Measurements from ENCODE around the gene POLL.
"Not testable (repeated sequence)": the region's sequence is repeated elsewhere in the genome, so short reads cannot be mapped to it uniquely, and the experiment has no call there.

The POLL gene

DNA sequence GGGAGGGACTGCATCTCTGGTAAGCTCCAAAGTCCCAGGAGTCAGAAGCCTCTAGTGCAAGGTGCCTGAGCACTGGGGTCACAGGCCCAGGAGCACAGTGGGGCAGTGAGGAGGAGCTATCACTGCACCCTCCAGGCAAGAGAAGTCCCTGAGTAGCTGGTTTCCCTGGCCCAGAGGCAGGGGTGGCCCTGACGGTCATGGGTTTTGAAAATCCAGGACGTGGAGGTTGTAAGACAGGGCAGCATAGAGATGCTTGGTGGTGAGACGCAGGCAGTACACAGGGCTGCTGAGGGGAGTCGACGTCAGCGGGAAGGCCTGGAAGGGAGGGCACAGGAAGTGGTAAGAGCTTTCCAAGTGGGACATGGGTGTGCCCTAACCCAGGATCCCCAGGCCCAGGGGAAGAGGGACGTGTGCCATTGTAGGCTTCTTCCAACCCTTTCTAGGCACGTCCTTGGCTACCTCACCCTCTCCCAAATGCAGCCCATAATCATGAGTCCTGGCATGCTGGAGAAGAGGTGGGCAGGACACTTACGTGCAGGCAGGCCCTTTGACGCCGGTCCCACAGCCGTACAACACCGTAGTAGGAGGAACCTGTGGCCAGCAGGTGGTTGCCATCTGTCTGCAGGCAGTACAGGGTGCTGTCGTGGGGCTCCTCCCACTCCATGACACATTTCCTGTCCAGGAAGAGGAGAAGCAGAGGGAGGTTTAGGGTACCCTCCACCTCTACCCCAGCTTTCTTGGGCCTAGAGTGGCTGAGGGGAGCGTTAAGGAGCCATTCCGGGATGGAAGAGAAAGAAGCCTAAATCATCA lies 23.2 kb upstream of the POLL start:
- Histone ChIP-seq H3K4me3 (ENCODE audit: insufficient read depth, low read depth, low read length) (no peak overlapping the region), H3K36me3 (ENCODE audit: control insufficient read depth, insufficient read depth, low read length) (no peaks in the 10 kb centered on the region), H3K27me3 (ENCODE audit: control insufficient read depth, insufficient read depth, low read length, poor library complexity, severe bottlenecking) (peaks cover 4% of the 10 kb centered on the region), H3K4me1 (ENCODE audit: control insufficient read depth, insufficient read depth, low read length) (peaks cover 46% of the 10 kb centered on the region), H3K27ac (ENCODE audit: insufficient read depth, low read depth, low read length, poor library complexity, severe bottlenecking) (no peak overlapping the region), H3K9me3 (ENCODE audit: control insufficient read depth, low read length) (no peaks in the 10 kb centered on the region)
- 94 to 97% methylated on average over 16 of the region's 16 CpGs for WGBS, 2 experiments

GRCh38 chr10:101609481-101609880 lies 21.4 kb upstream of the POLL start:
- peaks cover 30% of the 10 kb centered on the region for H3K4me1 ChIP-seq (ENCODE audit: control insufficient read depth, insufficient read depth, low read length)

DNA sequence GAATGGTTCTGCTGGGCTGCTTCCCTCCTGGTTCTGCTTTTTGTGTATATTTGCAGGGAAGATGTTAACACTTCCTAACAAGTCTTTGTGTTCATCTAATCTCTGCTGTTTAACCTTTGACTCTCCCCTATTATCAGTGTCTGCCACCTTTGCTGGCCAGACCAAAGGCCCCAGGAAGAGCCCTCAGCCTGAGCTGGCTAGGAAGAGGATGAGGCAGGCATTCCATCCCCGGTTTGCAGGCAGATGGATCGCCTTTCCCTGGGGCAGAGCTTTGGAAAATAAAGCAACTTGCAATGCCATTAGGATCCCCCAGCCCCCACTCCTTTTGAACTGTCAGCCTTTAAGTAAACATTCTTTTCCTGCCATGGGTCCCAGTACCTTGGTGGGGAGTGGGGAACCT lies 19.1 kb upstream of the POLL start:
- Histone ChIP-seq H3K4me1 (ENCODE audit: control insufficient read depth, insufficient read depth, low read length) (peaks cover 11% of the 10 kb centered on the region), H3K36me3 (ENCODE audit: control insufficient read depth, insufficient read depth, low read length) (no peaks in the 10 kb centered on the region), H3K4me3 (ENCODE audit: insufficient read depth, low read depth, low read length) (no peak overlapping the region), H3K9me3 (ENCODE audit: control insufficient read depth, low read length) (no peaks in the 10 kb centered on the region), H3K27ac (ENCODE audit: insufficient read depth, low read depth, low read length, poor library complexity, severe bottlenecking) (no peak overlapping the region), H3K27me3 (ENCODE audit: control insufficient read depth, insufficient read depth, low read length, poor library complexity, severe bottlenecking) (peaks cover 3% of the 10 kb centered on the region)
- WGBS, 2 experiments, result 8 to 10% methylated on average over 2 of the region's 2 CpGs

More at GRCh38 chr10:101609481-101609880, 21.4 kb upstream of the POLL start:
- no peak overlapping the region for H3K4me3 ChIP-seq (ENCODE audit: insufficient read depth, low read depth, low read length)
- H3K9me3 ChIP-seq (ENCODE audit: control insufficient read depth, low read length), result no peaks in the 10 kb centered on the region
- no peak overlapping the region for H3K27ac ChIP-seq (ENCODE audit: insufficient read depth, low read depth, low read length, poor library complexity, severe bottlenecking)
- no peaks in the 10 kb centered on the region for H3K36me3 ChIP-seq (ENCODE audit: control insufficient read depth, insufficient read depth, low read length)
- WGBS, 2 experiments, result 87 to 90% methylated on average over 4 of the region's 4 CpGs
- H3K27me3 ChIP-seq (ENCODE audit: control insufficient read depth, insufficient read depth, low read length, poor library complexity, severe bottlenecking), result peaks cover 2% of the 10 kb centered on the region

DNA sequence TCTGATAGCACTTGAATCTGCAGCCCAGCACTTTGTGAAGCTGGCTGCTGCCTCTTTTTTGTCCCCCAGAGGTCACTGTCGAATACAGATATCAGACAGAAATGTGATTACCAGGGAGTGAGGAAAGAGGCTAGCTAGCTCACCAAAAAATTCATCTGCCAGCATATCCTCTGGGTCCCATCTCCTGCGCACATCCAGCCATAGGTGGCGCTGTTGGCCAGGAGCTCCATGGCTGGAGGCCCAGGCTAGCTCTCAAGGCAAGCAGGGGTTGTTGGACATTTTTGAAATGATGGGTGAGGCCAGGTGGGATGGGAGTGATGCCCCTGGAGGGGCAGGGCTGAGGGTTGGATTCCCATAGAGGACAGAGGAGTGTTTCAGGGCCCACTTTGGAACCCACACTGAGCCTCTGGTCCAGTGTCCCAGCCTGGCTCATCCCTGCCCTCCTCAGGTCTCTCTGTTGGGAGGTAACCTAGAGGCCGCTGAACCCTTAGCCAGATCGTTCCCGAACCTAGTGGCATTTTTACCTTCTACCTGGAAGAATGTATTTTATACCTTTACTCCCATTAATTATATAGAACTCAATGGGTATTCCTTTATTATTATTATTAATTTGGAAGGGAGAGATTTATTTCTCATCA lies 14.8 kb upstream of the POLL start:
- Histone ChIP-seq H3K36me3 (ENCODE audit: control insufficient read depth, insufficient read depth, low read length) (no peaks in the 10 kb centered on the region), H3K27ac (ENCODE audit: insufficient read depth, low read depth, low read length, poor library complexity, severe bottlenecking) (no peak overlapping the region), H3K9me3 (ENCODE audit: control insufficient read depth, low read length) (no peaks in the 10 kb centered on the region), H3K4me1 (ENCODE audit: control insufficient read depth, insufficient read depth, low read length) (peaks cover 11% of the 10 kb centered on the region), H3K4me3 (ENCODE audit: insufficient read depth, low read depth, low read length) (no peak overlapping the region), H3K27me3 (ENCODE audit: control insufficient read depth, insufficient read depth, low read length, poor library complexity, severe bottlenecking) (peaks cover 19% of the 10 kb centered on the region)
- WGBS, 2 experiments, result 33 to 46% methylated on average over 6 of the region's 6 CpGs

- Histone ChIP-seq H3K36me3 (ENCODE audit: control insufficient read depth, insufficient read depth, low read length) (no peaks in the 10 kb centered on the region), H3K4me1 (ENCODE audit: control insufficient read depth, insufficient read depth, low read length) (no peaks in the 10 kb centered on the region), H3K27ac (ENCODE audit: insufficient read depth, low read depth, low read length, poor library complexity, severe bottlenecking) (no peak overlapping the region), H3K27me3 (ENCODE audit: control insufficient read depth, insufficient read depth, low read length, poor library complexity, severe bottlenecking) (peaks cover 32% of the 10 kb centered on the region), H3K9me3 (ENCODE audit: control insufficient read depth, low read length) (no peaks in the 10 kb centered on the region), H3K4me3 (ENCODE audit: insufficient read depth, low read depth, low read length) (no peak overlapping the region)
- 51 to 52% methylated on average over 1 of the region's 1 CpG for WGBS, 2 experiments
Observed at GRCh38 chr10:101601541-101601940, 13.5 kb upstream of the POLL start.

DNA sequence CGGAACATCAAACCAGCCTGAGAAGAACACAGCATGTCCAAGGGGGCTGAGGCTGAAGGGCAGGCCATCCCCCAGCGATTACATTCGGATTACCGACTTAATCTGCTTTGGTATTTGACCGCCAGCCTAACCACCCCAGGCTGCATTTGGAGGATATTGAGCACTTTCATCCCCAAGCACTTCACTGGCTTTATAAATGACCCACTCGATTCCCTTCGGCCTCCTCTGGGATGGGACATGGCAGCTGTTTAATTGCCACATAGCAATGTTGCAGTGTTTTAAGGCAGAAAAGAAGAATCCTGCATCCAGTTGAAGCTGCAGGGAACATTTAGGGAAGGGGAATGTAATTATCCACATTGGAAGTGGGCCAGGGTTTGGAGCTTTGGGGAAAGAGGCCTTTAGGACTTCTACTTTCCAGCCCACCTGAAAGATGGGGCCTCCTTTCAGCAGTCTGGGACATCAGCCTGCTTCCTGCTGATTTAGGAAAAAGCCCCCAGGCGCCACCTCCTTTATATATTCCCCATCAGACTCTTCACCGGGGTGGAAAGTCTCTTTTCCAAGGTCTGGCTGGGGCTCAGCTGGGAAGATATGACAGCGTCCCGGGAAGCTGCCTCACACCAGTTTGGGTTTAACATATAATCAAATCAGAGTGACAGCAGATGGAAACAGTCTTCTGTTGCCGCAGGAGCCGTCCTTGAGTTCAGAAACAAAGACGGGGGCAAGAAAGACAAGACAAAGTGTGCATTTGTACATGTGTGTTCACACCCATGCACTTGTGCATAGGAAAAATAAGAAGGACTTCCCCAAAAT lies 9.2 kb upstream of the POLL start:
- Histone ChIP-seq H3K9me3 (ENCODE audit: control insufficient read depth, low read length) (no peaks in the 10 kb centered on the region), H3K27me3 (ENCODE audit: control insufficient read depth, insufficient read depth, low read length, poor library complexity, severe bottlenecking) (peaks cover 60% of the 10 kb centered on the region), H3K27ac (ENCODE audit: insufficient read depth, low read depth, low read length, poor library complexity, severe bottlenecking) (no peak overlapping the region), H3K4me3 (ENCODE audit: insufficient read depth, low read depth, low read length) (no peak overlapping the region), H3K4me1 (ENCODE audit: control insufficient read depth, insufficient read depth, low read length) (no peaks in the 10 kb centered on the region), H3K36me3 (ENCODE audit: control insufficient read depth, insufficient read depth, low read length) (no peaks in the 10 kb centered on the region)
- WGBS, 2 experiments, result 65 to 78% methylated on average over 14 of the region's 14 CpGs

DNA sequence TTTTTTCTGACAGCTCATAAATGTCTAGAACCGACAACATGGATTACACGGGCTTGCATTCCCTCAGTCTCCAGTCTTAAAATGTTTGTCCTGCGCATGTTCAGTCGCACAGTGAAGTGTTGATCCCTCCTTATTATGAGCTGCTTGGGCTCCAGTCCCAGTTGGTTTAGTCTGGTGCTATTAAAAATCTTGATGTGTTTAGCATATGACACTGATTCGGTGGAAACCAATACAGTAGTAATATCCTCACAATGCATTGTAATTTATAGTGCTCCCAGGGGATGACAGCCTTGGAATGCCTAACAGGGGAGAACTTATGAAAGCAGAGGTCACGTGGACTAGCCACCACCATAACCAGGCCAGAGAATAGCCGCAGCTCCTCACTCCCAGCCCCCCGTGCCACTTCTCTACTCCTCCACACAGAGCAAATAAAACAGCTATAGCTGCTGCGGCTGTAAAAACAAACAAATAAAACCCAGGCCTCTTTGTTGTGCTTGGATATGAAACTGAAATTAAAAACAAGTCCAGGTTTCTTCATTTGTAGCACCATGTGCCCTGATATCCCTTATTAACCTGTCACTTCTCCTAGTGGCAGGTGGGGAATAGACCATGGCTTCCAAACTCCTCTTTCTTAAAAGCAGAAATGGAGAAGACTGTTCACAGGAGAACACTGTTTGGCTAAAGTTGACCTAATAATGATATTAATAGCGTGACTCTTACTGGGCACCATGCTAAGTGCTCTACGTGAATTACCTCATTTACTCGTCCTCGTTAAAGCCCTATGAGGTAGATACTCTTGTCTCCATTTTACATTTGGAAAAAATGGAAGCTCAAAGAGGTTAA lies 7.8 kb upstream of the POLL start:
- Histone ChIP-seq H3K36me3 (ENCODE audit: control insufficient read depth, insufficient read depth, low read length) (no peaks in the 10 kb centered on the region), H3K27ac (ENCODE audit: insufficient read depth, low read depth, low read length, poor library complexity, severe bottlenecking) (no peak overlapping the region), H3K9me3 (ENCODE audit: control insufficient read depth, low read length) (no peaks in the 10 kb centered on the region), H3K27me3 (ENCODE audit: control insufficient read depth, insufficient read depth, low read length, poor library complexity, severe bottlenecking) (peaks cover 60% of the 10 kb centered on the region), H3K4me1 (ENCODE audit: control insufficient read depth, insufficient read depth, low read length) (no peaks in the 10 kb centered on the region), H3K4me3 (ENCODE audit: insufficient read depth, low read depth, low read length) (no peak overlapping the region)
- 95 to 96% methylated on average over 12 to 13 of the region's 13 CpGs for WGBS, 2 experiments

DNA sequence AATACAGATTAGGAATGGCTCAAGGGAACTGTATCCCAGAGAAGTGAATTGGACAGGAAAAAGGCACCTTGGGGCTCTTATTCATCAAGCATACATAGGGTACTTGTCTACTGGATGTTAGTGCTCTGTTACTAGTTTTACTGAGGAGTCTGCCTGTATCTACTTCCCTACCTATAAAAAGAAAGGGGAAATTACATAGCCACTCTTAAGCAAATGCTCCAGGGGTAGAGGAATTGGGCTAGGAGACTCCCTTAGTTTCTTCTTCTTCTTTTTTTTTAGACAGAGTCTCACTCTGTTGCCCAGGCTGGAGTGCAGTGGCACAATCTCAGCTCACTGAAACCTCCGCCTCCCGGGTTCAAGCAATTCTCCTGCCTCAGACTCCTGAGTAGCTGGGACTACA lies 5.3 kb upstream of the POLL start:
- H3K4me3 ChIP-seq (ENCODE audit: insufficient read depth, low read depth, low read length); H3K4me1 ChIP-seq (ENCODE audit: control insufficient read depth, insufficient read depth, low read length); H3K36me3 ChIP-seq (ENCODE audit: control insufficient read depth, insufficient read depth, low read length); H3K9me3 ChIP-seq (ENCODE audit: control insufficient read depth, low read length); H3K27ac ChIP-seq (ENCODE audit: insufficient read depth, low read depth, low read length, poor library complexity, severe bottlenecking): not testable (repeated sequence)
- H3K27me3 ChIP-seq (ENCODE audit: control insufficient read depth, insufficient read depth, low read length, poor library complexity, severe bottlenecking), result peaks cover 46% of the 10 kb centered on the region
- WGBS, 2 experiments, result 88 to 100% methylated on average over 2 of the region's 2 CpGs

GRCh38 chr10:101588879-101589278 lies 822 bp upstream of the POLL start:
- Histone ChIP-seq H3K27ac (ENCODE audit: insufficient read depth, low read depth, low read length, poor library complexity, severe bottlenecking) (no peak overlapping the region), H3K27me3 (ENCODE audit: control insufficient read depth, insufficient read depth, low read length, poor library complexity, severe bottlenecking) (peaks cover 4% of the 10 kb centered on the region), H3K4me1 (ENCODE audit: control insufficient read depth, insufficient read depth, low read length) (peaks cover 7% of the 10 kb centered on the region), H3K9me3 (ENCODE audit: control insufficient read depth, low read length) (no peaks in the 10 kb centered on the region), H3K4me3 (ENCODE audit: insufficient read depth, low read depth, low read length) (peak overlapping the region; percentile 94), H3K36me3 (ENCODE audit: control insufficient read depth, insufficient read depth, low read length) (no peaks in the 10 kb centered on the region)
- WGBS, 2 experiments, result 65 to 70% methylated on average over 5 of the region's 5 CpGs

Measured in ectodermal cell (in vitro differentiated cells).